SK-N-SH (cell line): ENCODE measurements around the gene UBR3.

Experiments used
- CTCF ChIP-seq: fragments of 200-600 bp; sonication (generic); IDR thresholded peaks from 2 replicates; pipeline ENCODE4 v1.6.1; 2017; ENCODE audit warnings: antibody characterized with exemption, mild to moderate bottlenecking, moderate library complexity
- JUND ChIP-seq: IDR thresholded peaks from 2 replicates; pipeline ENCODE4 v1.4.0; 2012
- MAX ChIP-seq: IDR thresholded peaks from 2 replicates; pipeline ENCODE4 v1.4.0; 2012; ENCODE audit warnings: low read depth
- NFIC ChIP-seq: IDR thresholded peaks from 2 replicates; pipeline ENCODE4 v1.4.0; 2012; ENCODE audit warnings: borderline replicate concordance
- POLR2AphosphoS5 ChIP-seq: IDR thresholded peaks from 2 replicates; pipeline ENCODE4 v1.6.1; 2012; ENCODE audit warnings: low read depth, low read length
- TEAD4 ChIP-seq: IDR thresholded peaks from 2 replicates; pipeline ENCODE4 v1.4.0; 2012; ENCODE audit warnings: mild to moderate bottlenecking, borderline replicate concordance; ENCODE audit not compliant: insufficient read depth
- TF ChIP-seq, protein P1 (sequence below): fragments of 150-350 bp; IDR thresholded peaks from 2 replicates; pipeline ENCODE4 v1.6.1; 2016; ENCODE audit warnings: mild to moderate bottlenecking, low read depth, low read length

GRCh38 chr2:170101789-170102188 lies 274.5 kb downstream of the UBR3 start:
- no peak for TF ChIP-seq CTCF
- TF ChIP-seq POLR2AphosphoS5: no peak
- TF ChIP-seq JUND: no peak
- TF ChIP-seq NFIC: no peak
- TF ChIP-seq TEAD4: no peak
- TF ChIP-seq MAX: no peak
- TF ChIP-seq, protein P1, sequence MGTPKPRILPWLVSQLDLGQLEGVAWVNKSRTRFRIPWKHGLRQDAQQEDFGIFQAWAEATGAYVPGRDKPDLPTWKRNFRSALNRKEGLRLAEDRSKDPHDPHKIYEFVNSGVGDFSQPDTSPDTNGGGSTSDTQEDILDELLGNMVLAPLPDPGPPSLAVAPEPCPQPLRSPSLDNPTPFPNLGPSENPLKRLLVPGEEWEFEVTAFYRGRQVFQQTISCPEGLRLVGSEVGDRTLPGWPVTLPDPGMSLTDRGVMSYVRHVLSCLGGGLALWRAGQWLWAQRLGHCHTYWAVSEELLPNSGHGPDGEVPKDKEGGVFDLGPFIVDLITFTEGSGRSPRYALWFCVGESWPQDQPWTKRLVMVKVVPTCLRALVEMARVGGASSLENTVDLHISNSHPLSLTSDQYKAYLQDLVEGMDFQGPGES: no peak
